HG02623 (cell line): ENCODE results near the gene ZMIZ2.
A peak's percentile ranks its signal among the peaks of the same experiment; 100 is the strongest.
"Not testable (repeated sequence)": the region's sequence is repeated elsewhere in the genome, so short reads cannot be mapped to it uniquely, and the experiment has no call there.

ENCODE experiments used
- ATAC-seq: cut with Tn5 transposase; IDR thresholded peaks from one replicate; pipeline ENCODE4 v1.9.1; 2021; ENCODE audit warnings: moderate library complexity; ENCODE audit not compliant: unreplicated experiment

Gene ZMIZ2

GRCh38 chr7:44748045-44748947 is at the start of gene ZMIZ2:
Gene ZMIZ2, plus strand, starts transcription at chr7:44748847. Its CDS starts 7,403 bp downstream, at chr7:44756250.
- ATAC-seq = peak; percentile 64

- not testable (repeated sequence) for ATAC-seq
Measured at GRCh38 chr7:44699598-44699997, 49.0 kb upstream of the ZMIZ2 start.

GRCh38 chr7:44700322-44700721 is 48.3 kb upstream of the ZMIZ2 start:
- ATAC-seq = no peak

- not testable (repeated sequence) for ATAC-seq
Measured at GRCh38 chr7:44703391-44703790, 45.3 kb upstream of the ZMIZ2 start.

- ATAC-seq = no peak
Measured at GRCh38 chr7:44703921-44704320, 44.7 kb upstream of the ZMIZ2 start.

DNA sequence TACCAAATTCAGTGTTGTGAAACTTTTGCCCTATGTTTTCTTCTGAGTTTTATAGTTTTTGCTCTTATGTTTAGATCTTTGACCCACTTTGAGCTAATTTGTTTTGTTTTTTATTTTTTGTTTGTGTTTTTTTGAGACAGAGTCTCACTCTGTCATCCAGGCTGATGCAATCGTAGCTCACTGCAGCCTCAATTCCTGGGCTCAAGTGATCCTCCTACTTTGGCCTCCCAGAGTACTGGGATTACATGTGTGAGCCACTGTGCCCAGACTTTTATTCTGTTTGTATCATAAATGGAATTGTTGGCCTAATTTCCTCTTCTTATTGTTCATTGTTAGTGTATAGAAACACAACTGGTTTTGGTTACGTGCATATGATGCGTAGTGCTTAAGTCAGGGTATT is 43.2 kb upstream of the ZMIZ2 start:
- no peak for ATAC-seq

- no peak for ATAC-seq
Measured at GRCh38 chr7:44706788-44707557, 41.7 kb upstream of the ZMIZ2 start.

GRCh38 chr7:44707558-44708230 is 41.0 kb upstream of the ZMIZ2 start:
- no peak for ATAC-seq

GRCh38 chr7:44709011-44709915 is 39.4 kb upstream of the ZMIZ2 start:
- no peak for ATAC-seq

- ATAC-seq = no peak
Measured at GRCh38 chr7:44709945-44710596, 38.6 kb upstream of the ZMIZ2 start.

DNA sequence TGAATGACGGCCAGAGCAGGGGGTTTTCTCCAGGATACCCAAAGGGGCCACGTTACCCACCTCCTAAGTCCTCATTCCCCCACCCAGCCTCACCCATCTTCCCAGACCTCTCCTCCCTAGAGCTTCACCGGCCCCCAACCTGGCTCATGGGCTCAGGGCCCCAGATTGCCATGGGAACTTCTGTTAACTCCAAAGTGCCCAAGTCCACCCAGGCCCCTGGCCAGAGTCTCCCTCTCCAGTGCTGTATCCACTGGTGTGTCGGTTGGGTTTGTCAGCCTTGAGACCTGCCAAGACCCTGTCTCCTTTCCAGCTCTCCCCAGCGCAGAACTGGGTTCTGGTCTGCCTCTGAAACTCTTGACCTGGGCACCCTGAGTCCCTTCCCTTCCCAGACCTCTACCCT is 37.1 kb upstream of the ZMIZ2 start:
- ATAC-seq = no peak

- no peak for ATAC-seq
Measured at GRCh38 chr7:44712012-44712411, 36.6 kb upstream of the ZMIZ2 start.

DNA sequence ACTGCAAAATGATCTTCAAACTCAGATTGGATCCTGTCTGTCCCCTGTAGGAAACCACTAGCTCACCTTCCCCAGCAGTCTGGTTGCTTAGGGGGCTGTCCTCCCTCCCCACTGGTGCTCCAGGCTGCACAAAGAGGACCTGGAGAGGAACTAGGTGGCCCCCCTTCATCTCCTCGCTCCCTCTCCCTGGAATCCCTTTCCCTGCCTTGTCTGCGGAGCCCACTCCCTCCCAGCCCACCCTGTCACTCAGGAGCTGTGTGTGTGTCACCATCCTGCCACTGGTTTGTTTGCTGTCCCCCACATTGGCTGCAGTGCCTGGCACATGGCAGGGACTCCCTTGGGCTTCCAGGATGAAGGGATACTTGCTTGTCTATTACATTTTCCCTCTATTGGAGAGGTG is 35.5 kb upstream of the ZMIZ2 start:
- no peak for ATAC-seq

GRCh38 chr7:44713680-44714335 is 34.8 kb upstream of the ZMIZ2 start:
- no peak for ATAC-seq

GRCh38 chr7:44716205-44716604 is 32.4 kb upstream of the ZMIZ2 start:
- ATAC-seq = no peak

DNA sequence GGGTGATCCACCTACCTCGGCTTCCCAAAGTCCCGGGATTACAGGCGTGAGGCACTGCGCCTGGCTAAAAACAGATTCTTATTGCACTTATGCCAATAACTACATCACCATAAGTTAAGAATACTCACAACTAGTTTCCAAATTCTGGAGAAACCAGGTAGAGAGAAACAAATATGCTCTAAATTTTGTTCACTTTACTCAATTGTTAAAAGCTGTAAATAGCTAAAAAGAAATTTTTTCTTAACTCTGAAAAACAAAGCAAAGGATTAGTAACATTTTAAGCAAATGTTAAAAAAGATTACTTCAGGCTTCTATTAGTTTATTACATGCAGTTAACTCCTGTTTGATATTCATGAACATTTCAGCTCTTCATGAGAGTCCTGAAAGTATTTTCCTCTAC is 28.3 kb upstream of the ZMIZ2 start:
- no peak for ATAC-seq

GRCh38 chr7:44724276-44724675 is 24.4 kb upstream of the ZMIZ2 start:
- no peak for ATAC-seq

DNA sequence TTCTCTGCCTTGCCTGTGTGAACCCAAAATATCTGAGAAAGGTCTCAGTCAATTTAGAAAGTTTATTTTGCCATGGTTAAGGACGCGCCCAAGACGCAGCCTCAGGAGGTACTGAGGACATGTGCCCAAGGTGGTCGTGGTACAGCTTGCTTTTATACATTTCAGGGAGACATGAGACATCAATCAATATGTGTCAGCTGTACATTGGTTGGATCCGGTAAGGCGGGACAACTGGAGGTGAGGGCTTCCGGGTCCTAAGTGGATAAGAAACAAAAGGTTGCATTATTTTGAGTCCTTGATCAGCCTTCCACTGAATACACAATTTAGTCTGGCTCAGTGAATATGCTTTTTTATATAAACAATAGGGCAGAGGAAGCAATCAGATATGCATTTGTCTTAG is 22.4 kb upstream of the ZMIZ2 start:
- not testable (repeated sequence) for ATAC-seq

GRCh38 chr7:44727158-44727936 is 21.3 kb upstream of the ZMIZ2 start:
- no peak for ATAC-seq
